ENCODE measurements around the gene ZNF511. TPM values are rescaled to one million over a fixed set of nuclear protein-coding genes. Genes with fewer than 3 reads are reported as not detected.

Gene ZNF511
- total and polyA plus RNA-seq, 5 experiments from 2014 or later, result 38.0 to 80.4 (median 75.9) TPM

Other genes with a start within 250 kb of the ZNF511 start
- not detected for gene ADGRA1, start 221.0 kb upstream of the ZNF511 start, total RNA-seq
- not detected for gene ADGRA1, start 221.0 kb upstream of the ZNF511 start, polyA plus RNA-seq
- gene KNDC1, start 148.7 kb upstream of the ZNF511 start, total RNA-seq, result under 1 TPM in 1 of 2 experiments, not detected in 1; 0.49 TPM
- not detected for gene KNDC1, start 148.7 kb upstream of the ZNF511 start, polyA plus RNA-seq
- gene UTF1, start 78.7 kb upstream of the ZNF511 start, total RNA-seq, result not detected
- gene UTF1, start 78.7 kb upstream of the ZNF511 start, polyA plus RNA-seq, result not detected
- gene VENTX, start 71.1 kb upstream of the ZNF511 start, total RNA-seq, result not detected
- not detected for gene VENTX, start 71.1 kb upstream of the ZNF511 start, polyA plus RNA-seq
- gene ADAM8, start 32.0 kb upstream of the ZNF511 start, total RNA-seq, result 1 to 10 TPM; 8.5 to 9.4 TPM
- 10 to 100 TPM in 1 of 3 donors, 1 to 10 TPM in 2; 7.8 to 28.4 (median 9.5) TPM for gene ADAM8, start 32.0 kb upstream of the ZNF511 start, polyA plus RNA-seq
- gene TUBGCP2, start within 50 bp of the ZNF511 start, total RNA-seq, result 10 to 100 TPM; 61.4 to 72.9 TPM
- gene TUBGCP2, start within 50 bp of the ZNF511 start, polyA plus RNA-seq, result 10 to 100 TPM; 24.7 to 35.6 (median 32.0) TPM
- 1 to 10 TPM; 5.9 to 6.9 TPM for gene CALY, start 28.0 kb downstream of the ZNF511 start, total RNA-seq
- gene CALY, start 28.0 kb downstream of the ZNF511 start, polyA plus RNA-seq, result under 1 TPM; 0.22 to 0.44 (median 0.26) TPM
- not detected for gene PRAP1, start 38.5 kb downstream of the ZNF511 start, total RNA-seq
- under 1 TPM in 1 of 3 donors, not detected in 2; 0.36 TPM for gene PRAP1, start 38.5 kb downstream of the ZNF511 start, polyA plus RNA-seq
- 10 to 100 TPM; 17.1 to 23.7 TPM for gene FUOM, start 49.1 kb downstream of the ZNF511 start, total RNA-seq
- 10 to 100 TPM; 17.4 to 21.4 (median 18.2) TPM for gene FUOM, start 49.1 kb downstream of the ZNF511 start, polyA plus RNA-seq
- gene ECHS1, start 64.4 kb downstream of the ZNF511 start, total RNA-seq, result 10 to 100 TPM; 28.3 to 29.2 TPM
- 100 to 1,000 TPM; 103 to 110 (median 104) TPM for gene ECHS1, start 64.4 kb downstream of the ZNF511 start, polyA plus RNA-seq
- 10 to 100 TPM; 11.3 to 11.9 TPM for gene PAOX, start 70.3 kb downstream of the ZNF511 start, total RNA-seq
- gene PAOX, start 70.3 kb downstream of the ZNF511 start, polyA plus RNA-seq, result 10 to 100 TPM; 10.9 to 15.6 (median 11.9) TPM
- 10 to 100 TPM; 62.4 to 67.9 TPM for gene MTG1, start 85.2 kb downstream of the ZNF511 start, total RNA-seq
- 10 to 100 TPM; 19.4 to 37.9 (median 28.5) TPM for gene MTG1, start 85.2 kb downstream of the ZNF511 start, polyA plus RNA-seq
- gene SPRN, start 115.7 kb downstream of the ZNF511 start, total RNA-seq, result not detected
- under 1 TPM; 0.06 to 0.39 (median 0.28) TPM for gene SPRN, start 115.7 kb downstream of the ZNF511 start, polyA plus RNA-seq
- gene SCART1, start 145.0 kb downstream of the ZNF511 start, total RNA-seq, result 1 to 10 TPM; 3.8 to 4.2 TPM
- under 1 TPM in 1 of 3 donors, not detected in 2; 0.04 TPM for gene SCART1, start 145.0 kb downstream of the ZNF511 start, polyA plus RNA-seq
- 1 to 10 TPM; 1.2 to 1.4 TPM for gene CYP2E1, start 218.4 kb downstream of the ZNF511 start, total RNA-seq
- gene CYP2E1, start 218.4 kb downstream of the ZNF511 start, polyA plus RNA-seq, result under 1 TPM in 1 of 3 donors, not detected in 2; 0.02 TPM

Measured in naive thymus-derived CD8-positive, alpha-beta T cell (primary cell).